HG02973 (cell line): Measurements from ENCODE around the gene FCER1G.
"Not testable (repeated sequence)": the region's sequence is repeated elsewhere in the genome, so short reads cannot be mapped to it uniquely, and the experiment has no call there.

Experiments
- ATAC-seq: cut with Tn5 transposase; IDR thresholded peaks from one replicate; pipeline ENCODE4 v1.9.1; 2021; ENCODE audit warnings: moderate library complexity; ENCODE audit not compliant: unreplicated experiment

Gene FCER1G

DNA sequence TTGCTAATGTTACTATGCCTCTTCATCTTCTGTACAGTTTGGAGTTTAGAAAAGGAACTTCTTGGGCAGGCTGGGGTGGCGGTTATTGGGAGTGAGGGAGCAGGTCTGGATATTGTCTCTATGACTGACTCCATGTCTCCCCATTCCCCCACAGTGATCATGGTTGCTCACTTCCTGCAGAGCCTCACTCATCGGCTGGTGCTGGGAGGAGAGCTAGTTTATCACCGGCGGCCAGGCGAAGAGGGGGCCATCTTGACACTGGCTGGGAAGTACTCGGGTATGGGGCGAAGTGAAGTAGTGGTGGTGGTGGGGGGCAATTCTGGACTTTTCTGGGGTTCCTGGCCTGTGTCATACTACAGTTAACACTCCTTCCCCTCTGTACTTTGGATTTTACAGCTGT, 12.9 kb downstream of the FCER1G start:
- no peak for ATAC-seq

DNA sequence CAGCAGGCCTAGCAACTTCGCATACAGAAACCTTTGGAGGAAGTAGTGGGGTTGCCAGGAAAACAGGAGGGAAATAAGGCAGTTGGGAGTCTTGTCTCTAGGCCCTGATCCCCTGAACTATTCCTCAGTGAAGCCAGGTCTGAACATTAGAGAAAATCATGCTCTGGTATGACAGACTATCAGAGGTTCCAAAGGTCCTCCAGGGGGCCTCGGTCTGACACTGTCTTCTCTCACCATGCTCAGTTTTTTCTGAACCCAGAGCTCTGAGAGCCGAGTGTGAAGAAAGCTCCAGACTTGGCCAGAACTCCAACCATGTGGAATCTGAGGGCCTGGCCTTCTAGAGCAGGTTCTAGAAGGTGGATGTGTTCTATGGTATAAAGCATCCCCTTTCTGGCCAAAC, 14.8 kb downstream of the FCER1G start:
- ATAC-seq: no peak

DNA sequence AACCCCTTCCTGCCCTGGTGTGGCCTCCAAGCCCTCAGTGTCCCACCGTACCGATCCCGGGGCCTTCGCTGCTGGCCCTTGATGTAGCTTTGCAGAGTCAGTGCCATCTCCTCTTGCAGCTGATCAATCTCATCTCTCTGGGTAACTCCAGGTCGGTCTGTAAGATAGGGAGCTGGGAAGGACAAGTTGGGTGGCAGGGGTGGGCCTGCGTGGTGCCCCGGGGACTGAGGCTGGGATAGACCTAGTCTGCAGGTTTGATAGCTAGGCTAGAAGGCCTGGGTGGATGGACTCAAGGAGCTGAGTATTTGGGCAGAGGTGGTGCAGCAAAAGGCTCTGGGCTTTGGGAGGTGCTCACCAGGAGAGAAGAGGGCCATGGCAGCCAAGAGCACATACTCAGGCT, 15.7 kb downstream of the FCER1G start:
- ATAC-seq: no peak

DNA sequence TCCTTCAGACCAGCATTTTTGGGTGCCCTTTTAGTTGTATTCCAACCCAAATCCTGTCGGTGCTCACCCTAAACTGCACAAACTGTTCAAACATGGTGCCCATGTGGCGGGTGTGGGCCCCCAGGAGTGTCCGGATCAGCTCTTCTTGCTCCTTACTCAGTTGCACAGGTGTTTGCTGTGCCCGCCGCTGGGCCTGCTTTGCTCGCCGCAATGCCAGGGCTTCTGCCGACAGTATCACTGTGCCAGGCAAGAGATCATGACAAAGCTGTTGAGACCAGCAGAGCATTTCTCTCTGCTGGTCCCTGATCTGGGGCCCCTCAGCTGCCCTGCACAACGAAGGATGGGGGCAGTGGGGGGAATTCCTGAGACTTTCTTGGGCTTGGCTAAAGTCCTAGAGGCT, 18.0 kb downstream of the FCER1G start:
- no peak for ATAC-seq

DNA sequence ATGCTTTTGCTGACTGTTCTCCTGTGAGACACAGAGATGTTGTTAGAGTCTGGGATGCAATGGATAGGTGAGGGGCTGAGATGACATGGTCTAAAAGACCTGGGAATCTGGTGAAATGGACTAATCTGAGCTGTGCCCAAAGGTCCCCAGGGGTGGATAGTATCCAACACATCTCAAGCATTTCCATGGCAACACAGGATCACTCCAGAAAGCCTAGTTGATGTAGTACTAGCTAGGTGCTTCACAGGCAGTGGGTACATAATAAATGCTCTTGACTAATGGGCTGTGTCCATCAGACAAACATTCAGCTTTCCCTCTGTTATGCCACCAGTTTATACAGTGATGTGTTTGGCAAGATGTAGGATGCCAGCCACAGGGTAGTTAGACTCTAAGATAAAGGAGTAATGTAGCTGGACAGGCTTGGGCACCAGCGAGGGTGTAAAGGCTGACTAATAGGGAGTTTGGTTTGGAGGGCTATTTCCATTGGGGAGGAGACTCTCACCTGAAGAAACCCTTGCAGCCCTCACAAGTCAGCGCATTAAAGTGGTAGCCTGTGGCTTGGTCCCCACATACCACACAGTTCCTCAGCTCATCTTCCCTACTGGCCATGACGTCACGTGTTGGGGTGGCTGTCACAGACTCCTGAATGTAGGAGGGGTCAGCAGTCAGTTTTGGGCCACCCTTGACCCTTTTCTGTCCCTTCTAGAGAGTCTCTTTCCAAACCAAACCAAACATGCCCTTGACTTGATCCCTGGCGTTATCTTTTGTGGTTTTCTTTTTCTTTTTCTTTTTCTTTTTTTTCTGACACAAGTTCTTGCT, 21.1 kb downstream of the FCER1G start:
- ATAC-seq: no peak

DNA sequence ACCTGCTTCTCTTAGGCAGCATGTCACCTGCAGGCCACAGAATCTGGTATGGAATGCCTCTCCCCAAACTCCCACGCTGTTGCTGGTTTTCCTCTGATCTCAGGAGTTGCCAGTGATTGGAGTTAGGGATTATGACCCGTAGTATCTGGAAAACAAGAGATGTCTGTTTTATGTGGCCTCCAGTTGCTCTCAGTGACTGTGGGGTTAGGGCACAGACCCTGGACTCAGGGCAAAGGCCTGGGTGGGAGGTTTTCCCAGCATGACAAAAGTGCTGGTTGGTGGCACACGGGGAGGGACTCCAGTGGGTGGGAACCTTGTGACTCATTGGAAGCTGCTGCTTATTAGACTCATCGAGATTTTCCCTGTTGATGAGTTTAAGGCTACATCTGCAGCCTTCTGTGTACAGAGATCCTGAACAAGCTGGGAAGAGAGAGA, 23.0 kb downstream of the FCER1G start, which contains the start of gene NR1I3:
Gene NR1I3 (minus strand): TSS at position 165 of the 435 bp plus-strand sequence. CDS start 1,638 bp downstream, outside the sequence.
- no peak for ATAC-seq

DNA sequence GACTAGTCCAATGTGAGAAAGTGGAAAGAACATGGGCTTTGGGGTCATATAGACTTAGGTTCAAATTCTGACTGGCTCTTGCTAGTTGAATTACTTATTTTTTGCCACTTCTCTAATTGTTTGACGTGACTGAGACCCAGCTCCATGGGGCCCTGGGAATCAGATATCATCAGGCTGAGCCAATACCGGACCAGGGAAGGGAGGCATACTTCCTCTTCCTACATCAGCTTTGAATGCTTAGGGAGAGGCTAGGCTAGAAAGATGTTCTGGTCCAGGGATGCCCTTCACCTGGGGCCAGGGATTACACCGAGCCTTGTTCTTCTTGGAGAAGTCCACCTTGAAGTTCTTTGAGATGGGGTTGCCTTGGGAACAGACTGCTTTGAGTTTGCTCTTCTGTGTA, 26.6 kb downstream of the FCER1G start:
- ATAC-seq: no peak

DNA sequence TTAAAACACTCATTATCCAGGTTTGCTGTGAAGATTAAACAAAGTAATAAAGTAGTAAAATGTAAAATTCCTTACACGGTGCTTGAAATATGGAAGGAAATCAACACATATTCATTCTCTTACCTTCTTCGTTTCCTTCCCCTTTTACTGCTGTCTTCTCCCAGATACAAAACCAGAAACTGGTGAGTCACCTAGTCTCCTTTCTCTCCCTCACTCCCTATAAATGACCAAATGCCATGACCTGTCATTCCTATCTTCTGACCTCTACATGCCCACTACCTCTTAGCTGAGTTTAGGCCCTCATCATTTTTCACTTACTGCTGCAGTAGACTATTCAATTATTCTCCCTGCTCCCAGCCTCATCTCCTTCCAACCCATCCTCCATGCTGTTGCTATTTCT, 27.2 kb downstream of the FCER1G start:
- no peak for ATAC-seq

DNA sequence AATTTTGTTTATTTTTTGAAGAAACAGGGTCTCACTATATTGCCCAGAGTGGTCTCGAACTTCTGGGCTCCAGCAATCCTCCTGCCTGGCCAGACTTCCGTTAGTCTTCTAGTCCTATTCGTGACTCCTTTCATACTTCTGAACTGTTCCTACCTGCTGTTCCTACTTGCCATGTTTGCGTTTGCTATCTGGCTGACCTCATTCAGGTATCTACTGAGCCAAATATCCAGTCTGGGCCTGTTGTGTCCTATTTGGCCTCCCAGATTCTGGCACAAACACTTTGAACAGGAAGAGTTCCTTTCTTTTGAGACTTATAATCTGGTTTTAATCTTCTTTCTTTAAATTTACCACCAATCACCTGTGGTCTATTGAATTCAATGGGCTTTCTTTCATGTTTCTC, 29.8 kb downstream of the FCER1G start:
- no peak for ATAC-seq

DNA sequence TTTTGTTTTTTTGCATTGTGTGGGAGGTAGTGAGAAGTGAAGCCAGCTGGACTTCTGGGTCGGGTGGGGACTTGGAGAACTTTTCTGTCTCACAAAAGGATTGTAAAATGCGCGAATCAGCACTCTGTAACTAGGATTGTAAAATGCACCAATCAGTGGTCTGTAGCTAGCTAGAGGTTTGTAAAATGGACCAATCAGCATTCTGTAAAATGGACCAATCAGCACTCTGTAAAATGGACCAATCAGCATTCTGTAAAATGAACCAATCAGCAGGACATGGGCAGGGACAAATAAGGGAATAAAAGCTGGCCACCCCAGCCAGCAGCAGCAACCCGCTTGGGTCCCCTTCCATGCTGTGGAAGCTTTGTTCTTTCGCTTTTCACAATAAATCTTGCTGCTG, 35.0 kb downstream of the FCER1G start:
- not testable (repeated sequence) for ATAC-seq

DNA sequence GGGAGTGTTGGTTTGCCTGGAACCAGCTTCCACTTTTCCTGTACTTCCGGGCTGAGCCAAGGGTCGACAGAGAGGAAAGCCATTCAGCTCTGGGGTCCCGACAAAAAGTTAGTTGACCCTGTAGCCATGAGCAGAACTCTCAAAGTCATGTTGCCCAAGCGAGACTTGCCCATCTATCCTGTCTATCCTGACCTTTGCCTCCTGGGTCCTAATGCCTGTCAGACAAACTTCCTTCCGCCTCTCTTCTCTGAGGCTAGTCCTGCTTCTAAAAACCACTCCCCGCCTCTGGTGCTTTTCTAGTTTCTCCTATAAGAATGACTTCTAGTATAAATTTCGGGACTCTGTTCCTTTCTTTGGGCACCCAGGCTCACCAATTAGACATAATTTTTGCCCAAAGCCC, 35.7 kb downstream of the FCER1G start:
- ATAC-seq: no peak

DNA sequence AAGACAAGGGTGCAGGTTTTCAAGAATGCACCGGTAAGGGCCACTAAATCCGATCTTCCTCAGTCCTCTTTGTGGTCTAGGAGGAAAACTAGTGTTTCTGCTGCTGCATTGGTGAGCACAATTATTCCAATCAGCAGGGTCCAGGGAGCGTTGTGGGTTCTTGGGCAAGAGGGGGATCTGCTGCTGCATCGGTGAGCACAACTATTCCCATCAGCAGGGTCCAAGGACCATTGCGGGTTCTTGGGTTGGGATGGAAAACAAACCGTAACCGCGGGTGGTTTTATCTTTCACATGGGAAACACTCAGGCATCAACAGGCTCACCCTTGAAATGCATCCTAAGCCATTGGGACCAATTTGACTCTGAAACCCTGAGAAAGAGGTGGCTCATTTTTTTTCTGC, 36.5 kb downstream of the FCER1G start:
- no peak for ATAC-seq

DNA sequence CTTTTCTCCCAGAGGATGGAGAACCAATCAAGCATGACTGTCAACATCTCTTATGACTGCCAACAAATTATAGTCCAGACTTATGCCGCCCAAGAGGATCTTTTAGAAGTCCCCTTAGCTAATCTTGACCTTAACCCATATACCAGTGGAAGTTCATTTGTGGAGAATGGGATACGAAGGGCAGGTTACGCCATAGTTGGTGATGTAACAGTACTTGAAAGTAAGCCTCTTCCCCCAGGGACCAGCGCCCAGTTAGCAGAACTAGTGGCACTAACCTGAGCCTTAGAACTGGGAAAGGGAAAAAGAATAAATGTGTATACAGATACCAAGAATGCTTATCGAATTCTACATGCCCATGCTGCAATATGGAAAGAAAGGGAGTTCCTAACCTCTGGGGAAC, 40.2 kb downstream of the FCER1G start:
- not testable (repeated sequence) for ATAC-seq

DNA sequence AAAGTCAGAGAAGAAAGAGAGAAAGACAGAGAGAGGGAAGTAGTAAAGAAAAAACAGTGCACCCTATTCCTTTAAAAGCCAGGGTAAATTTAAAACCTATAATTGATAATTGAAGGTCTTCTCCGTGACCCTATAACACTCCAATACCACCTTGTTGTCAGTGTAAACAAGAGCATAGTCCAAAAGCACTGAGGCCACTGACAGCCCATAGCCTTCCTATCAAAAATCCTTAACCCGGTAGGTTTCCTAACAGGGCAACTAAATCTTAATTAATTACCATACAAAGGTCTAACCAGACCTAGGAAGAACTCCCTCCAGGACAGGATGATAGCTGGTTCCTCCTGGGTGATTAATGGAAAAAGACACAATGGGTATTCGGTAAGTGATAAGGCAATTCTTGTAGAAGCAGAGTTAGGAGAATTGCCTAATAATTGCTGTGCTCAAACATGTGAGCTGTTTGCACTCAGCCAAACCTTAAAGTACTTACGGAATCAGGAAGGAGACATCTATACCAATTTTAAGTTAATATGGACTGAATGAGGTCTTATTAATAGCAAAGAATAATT, 40.9 kb downstream of the FCER1G start:
- ATAC-seq: not testable (repeated sequence)

DNA sequence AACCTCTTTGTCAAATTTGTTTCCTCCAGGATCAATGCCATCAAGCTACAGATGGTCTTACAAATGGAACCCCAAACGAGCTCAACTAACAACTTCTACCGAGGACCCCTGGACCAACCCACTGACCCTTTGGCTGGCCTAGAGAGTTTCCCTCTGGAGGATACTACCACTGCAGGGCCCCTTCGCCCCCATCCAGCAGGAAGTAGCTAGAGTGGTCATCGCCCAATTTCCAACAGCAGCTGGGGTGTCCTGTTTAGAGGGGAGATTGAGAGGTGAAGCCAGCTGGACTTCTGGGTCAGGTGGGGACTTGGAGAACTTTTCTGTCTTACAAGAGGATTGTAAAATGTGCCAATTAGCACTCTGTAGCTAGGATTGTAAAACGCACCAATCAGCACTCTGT, 42.0 kb downstream of the FCER1G start:
- not testable (repeated sequence) for ATAC-seq

DNA sequence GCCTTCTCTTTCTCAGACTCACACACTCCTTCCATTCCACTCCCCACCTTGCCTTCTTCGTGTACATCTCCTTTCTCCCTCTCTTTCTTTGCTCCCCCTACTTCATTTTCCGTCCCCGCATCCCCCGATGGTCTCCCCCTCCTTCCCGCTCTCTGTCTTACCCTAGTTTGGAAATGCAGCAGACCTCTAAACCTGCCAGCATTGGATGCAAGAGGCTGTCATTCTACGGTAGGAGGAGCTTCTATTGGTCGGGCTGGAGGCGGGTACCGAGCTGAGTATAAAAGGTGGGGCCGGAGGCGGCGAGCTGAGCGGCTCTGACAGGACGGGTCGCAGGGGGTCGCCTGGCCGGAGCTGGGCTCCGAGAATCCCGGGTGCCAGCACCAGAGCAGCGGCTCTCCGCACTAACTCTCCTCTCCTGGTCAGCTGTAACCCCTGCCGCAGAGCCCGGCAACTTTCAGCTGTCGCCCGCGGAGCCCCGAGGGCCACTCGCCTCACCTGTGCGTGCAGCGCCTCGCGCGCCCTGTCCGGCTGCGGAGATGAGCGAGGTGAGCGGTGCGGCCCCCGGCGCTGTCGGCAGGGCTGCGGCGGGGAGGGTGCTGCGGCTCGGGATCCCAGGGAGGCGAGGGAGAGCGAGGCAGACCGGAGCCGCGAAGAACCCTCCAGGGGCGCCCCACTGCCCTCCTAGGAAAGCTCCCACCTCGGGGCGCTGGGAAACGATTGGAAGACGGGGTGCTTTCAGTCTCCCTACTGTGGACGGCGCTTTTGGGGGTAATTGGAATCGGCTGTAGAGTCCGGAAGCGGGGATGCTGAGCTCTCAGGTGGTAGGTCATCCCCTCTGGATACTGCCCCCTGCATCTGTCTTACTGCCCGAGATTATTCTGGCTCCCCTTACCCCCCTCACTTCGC, 43.6 kb downstream of the FCER1G start, which contains the start of gene PCP4L1:
Gene PCP4L1 (plus strand): TSS at position 307 of the 906 bp plus-strand sequence. CDS start 230 bp downstream, at position 537.
- no peak for ATAC-seq

DNA sequence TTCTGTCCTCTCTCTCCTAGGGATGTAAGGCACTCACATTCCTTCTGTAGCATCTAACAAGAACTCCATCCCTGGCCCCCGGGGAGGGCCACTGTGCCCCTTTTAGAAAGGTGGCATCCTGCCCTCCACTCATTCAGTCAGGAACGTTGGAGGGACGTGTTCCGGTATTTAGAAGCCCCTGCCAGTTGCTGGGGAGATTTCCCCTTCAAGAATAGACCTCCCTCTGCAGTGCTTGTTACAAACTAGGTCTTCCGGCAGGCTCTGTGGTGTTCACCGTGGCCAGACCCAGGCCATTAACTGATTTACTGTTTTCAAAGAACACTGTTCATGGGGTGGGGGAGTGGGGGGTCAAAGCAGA, 44.2 kb downstream of the FCER1G start:
- ATAC-seq: no peak

DNA sequence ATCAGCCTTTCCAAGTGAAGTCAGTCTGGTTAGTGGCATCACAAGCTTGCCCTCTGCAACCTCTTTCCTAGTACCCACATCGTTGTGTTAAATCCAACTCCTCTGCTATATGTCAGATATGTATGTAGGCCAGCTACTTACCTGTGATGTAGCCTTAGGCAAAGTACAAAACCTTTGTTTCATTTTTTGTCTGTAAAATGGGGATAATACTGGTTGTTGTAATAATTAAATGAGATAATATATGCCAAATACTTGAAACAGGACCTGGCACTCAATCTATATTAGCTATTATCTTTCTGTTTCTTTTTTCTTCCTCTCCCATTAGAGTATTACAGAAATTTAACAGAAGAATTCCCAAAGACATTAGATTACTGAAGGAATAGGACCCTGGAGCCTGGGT, 44.7 kb downstream of the FCER1G start:
- no peak for ATAC-seq

DNA sequence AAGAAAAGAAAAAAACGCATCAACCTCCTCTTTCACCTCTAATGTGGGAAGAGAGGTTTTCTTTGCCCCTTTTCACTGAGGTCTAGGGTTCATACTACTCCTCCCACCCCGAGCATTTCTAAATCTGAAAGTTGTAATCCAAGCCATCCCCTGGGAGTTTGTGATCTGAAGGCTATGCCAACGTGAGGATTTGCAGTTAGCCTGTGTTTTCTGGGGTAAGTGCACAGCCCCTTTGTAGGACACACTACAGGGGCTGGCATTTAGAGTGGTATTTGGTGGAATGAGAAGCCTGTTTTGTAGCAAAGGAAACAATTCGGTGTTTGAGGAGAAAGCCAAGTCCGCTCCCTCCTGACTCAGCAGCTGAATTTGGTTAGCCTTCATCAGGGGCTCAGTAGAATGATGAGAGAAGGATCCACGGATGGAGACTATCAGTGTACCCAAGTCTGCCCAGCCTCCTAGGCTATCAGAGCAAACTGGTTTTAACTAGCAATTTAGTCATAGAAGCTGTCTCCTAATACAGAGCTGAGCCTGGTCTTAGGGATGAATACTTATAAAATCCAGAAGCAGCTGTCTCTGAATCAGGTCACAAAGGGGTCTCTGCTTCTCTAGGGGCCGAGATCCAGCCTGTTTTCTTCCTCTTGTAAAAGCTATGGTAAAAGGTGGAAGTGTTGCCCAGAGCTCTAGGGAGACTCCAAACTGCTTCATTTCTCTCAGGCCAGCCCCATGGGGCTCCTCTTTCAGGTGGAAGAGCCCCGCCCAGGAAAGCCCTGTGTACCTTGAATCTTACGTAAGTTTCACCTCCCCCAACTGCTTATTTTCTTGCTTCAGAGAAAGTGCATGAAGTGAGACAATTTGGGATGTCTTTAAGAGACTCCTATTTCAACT, 45.5 kb downstream of the FCER1G start:
- ATAC-seq: no peak
